GM21390 (cell line): Measurements from ENCODE around the gene RTN4IP1.
"Not testable (repeated sequence)": the region's sequence is repeated elsewhere in the genome, so short reads cannot be mapped to it uniquely, and the experiment has no call there.

Experiments used
- ATAC-seq: cut with Tn5 transposase; IDR thresholded peaks from one replicate; pipeline ENCODE4 v1.9.1; 2021; ENCODE audit not compliant: unreplicated experiment

Gene RTN4IP1

DNA sequence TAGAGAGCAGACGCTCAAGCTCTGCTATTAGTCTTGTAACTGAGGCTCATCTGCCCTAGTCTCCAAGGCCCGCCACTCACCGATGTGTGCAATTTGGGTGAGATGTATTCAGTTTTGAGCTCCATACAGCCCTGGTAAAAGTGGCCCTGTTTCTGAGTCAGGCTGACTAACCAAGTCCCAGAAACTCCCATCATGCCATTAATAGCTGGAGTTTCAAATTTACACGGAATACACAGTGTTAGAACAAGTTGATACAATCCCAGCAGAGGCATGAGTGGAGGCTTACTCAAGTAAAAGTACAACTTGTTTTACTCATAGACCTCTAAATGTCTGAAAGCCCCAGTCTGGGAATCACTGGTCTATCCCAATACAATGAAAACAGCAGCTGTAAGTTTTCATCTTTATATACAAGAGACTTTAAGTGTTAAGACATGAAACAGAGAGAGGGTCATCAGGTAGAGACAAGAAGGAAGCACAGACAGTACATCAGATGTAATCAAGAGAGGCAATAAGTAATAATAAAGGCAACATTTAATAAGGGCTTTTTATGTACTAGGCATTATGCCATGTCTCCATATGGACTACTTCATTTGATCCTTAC, 42.4 kb downstream of the RTN4IP1 start:
- no peak for ATAC-seq

DNA sequence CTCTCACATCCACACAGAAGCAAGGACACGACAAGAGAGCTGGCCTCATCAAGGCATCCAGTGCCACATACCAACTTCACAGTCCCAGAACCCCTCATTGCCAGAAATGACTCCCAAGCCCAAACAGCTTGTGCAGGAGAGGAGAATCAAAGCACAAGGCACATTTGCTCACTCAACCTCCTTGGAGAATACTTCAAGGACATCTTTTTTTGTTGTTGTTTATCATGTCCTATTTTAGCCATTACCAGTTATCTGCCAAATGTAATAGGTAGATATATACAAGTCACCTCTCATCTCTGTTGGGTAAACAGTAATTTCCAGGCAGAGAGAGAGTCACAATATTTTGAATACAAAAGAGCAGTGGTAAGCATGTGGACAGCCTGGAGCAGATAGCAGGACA, 47.8 kb downstream of the RTN4IP1 start:
- ATAC-seq = no peak

DNA sequence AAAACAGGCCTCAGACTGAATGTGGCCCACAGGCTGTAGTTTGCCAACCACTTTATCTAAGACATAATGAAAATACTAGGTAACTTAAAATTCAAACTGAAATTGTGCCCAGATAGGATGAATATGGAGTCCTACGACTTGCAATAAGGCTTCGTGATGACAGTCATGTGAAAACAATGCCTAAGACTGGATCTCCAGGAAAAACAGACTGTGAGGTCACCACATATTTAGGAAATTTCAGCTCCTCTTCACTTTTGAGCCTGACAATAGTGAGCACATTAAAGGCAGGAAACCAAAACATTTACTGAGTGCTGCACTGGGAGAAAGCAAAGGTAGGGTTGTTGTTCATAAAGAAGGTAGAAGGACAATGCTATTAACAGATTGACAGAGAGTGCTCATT, 50.0 kb downstream of the RTN4IP1 start:
- no peak for ATAC-seq

DNA sequence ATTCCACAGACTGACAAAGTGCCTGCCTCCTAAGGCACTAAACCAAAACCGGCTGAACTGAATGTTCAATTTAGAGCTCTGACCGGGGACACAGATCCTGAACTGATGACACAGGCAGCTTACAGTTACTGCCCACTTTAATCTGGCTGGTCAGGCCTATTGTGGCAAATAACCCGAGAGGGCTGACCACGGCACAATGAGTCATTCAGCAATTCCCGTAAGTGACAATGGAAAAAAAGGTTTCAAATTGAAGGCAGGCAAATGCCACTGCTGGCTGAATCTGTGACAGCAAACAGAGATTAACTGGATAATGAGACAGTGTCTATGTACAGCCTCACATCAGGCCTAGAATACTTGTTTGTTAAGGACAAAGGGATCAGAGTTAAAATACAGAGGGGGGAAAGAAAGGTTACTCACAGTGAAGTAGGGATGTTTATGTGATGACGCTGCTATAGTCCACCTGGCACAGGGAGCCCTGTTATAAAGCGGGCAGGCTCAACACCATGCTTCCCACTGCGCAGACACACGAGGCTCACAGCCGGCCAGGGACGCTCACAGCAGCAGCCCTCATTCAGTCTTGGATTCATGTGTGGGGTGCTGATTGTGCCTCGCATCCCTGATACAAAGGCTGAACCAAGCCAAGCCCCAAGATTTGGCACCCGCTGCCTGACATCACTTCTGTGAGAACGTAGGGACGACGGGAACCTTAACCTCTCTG, 54.4 kb downstream of the RTN4IP1 start:
- no peak for ATAC-seq

DNA sequence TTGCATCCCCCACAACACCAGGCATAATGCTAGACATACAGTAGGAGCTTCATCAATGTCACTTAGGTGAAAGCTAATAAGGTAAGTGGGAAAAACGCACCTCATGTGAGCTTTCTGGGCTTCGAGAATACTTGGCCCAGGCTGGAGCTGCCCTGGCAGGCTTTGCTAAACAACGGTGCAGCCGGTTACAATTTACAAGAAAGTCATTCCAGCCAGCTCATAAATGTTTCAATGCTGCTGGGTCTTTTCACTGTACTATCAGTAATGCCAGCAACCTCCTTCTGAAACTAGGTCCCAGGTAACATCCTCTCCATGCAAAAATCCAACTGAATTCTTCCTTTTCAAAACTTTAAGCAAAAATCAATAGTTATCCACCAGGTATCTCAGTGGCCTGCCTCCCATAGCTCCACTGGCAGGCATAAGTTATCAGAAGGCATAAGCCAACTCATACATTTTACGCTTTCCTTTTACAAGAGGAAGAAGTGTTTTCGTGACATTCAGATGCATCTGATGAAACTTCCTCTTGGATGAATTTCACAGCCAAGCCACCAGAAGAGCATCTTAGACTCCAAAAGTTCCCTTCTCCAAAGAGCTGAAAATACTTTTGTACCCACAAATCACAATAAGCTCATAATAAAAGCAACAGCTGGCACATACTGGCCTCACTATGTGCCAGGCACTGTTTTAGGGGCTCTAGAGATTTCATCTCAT, 56.3 kb downstream of the RTN4IP1 start:
- no peak for ATAC-seq

DNA sequence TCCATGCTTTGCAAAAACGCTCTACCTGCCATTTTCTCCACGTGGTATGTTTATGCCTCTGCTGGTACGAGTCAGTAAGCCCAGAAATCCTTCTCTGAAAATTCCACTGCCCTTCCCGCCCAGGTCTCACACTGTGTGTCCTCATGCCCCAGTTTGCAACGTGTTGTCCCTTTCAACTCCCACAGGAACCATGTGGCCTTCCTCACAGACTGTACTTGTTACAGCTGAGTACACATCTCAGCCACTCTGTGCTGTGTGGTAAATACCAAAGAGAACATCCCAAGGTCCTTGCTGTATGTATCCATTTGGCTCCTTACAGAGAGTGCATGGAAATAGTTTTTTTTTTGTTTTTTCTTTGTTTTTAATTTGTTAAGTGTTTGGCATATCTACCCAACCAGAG, 56.9 kb downstream of the RTN4IP1 start:
- ATAC-seq = no peak

DNA sequence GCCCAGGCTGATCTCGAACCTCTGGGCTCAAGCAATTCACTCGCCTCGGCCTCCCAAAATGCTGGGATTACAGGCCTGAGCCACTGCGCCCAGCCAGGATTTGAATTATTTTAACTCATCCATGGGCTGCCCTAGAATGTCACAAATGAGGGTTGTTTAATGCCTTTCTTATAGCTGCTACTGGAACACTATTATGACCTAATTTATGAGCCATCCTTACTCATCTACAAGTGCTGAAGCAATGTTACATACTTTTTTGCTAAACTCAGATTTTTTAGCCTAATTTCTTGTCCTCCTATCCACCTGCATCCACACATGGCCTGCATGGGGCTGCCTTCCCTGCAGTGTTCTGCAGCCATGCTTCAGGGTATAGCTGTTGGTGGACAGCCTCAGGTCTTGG, 59.9 kb downstream of the RTN4IP1 start:
- ATAC-seq = no peak

DNA sequence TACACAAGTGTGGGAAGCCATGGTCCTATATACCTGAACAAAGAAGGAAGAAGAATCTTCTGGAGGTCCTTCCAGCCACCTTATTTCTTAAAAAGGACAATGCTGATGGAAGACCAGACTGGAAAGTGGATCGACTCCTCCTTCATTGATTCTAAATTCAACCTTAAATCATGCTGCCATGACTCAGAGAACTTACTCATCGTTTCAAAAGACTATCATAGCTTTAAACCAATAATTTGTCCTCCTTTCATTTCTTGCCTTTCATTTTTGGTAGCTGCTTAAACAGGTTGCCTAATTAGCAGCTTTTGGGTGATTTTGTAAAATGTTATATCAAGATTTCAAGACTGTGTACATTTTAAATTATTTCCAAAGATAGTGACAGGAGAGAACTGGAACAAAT, 60.8 kb downstream of the RTN4IP1 start:
- no peak for ATAC-seq

DNA sequence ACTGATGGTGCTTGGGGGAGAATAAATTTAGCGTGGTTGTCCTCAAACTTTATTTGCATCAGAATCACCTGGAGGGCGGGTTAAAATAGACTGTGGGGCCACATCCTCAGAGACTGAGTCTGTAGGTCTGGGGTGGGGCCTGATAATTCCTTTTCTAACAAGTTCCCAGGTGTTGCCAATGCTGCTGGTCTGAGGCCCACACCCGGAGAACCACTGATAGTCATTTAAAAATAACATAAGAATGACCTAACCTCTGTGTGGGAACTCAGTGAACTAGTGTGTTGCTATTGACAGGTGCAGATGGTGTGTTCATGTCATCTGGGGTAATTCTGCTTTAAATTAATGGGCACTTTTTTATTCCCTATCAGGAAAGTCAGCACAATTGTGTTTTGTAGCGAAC, 64.8 kb downstream of the RTN4IP1 start:
- no peak for ATAC-seq

DNA sequence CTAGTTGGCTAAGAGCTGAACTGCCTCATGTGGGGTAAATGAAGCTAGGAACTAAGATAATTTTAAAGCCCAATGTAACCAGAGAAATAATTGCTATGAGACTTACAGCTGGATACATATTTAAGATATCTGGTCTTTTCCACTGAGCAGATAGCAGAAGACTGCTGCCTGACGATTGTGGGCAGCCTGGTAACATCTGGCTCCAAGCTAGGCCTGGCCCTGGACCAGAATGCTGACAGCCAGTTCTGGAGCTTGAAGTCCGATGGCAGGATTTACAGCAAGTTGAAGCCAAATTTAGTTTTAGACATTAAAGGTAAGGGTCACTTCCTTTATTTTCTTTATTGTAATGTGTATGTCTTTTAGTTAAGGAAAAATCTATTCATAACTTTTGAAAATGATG, 65.7 kb downstream of the RTN4IP1 start:
- ATAC-seq = no peak

DNA sequence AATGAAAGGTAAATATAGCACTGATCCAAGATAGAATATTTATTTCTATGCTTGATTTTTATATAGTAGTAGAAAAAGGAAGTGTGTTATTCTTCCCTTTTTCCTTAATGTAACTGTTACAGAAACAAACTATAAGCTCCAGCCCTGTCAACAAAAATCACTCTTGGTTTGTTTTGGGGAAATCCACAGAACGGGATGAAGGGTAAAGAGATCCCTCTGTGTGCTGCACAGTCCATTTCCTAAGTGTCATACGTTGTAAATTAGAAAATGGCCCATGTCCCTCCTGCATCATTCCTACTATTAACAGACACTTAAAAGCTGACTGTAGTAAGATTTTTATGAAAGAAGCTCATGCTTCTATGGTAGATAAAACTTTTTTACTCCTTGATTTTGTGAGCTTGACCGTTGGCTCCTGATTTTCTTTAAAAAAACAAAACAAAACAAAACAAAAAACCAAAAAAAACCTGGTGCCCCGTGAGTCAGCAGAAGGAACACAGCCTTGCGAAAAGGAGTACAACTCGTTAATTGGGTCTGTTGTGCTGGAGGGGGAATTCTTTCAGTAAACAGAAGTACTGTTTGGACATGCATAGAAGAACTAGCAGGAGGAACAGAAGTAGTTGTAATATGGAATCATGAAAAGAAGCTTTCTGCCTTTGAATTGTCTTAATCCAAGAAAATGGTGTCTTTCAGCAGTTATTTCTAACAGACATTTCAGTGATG, 67.5 kb downstream of the RTN4IP1 start:
- ATAC-seq = no peak

DNA sequence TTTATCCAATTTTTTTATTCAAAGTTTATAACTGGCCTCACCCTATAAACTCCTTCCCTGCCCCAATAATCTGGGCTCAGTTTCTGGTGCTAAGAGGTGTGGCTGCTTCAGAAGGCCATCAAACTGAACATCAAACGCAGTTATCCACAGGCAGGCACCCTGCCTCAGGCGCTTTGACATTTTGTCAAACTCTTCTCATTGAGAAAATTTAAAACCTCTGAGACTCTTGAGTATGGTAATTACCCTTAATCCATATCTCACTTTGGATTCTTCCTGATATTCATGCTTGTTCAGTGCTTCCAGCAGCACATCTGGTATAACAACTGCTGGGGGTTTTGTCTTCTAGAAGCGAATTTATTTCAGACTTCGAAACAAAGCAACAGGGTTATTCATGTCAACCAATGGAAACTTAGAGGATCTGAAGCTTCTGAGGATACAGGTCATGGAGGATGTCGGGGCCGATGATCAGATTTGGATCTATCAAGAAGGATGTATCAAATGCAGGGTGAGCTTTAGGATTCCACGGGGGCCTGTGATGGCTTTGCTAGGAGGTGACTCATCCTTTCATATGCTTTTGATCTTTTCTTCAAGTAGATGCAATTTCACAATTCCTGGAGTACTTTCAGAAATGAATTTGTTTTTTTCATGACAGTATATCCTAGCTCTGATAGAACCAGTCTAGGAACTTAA, 68.2 kb downstream of the RTN4IP1 start:
- ATAC-seq = no peak

DNA sequence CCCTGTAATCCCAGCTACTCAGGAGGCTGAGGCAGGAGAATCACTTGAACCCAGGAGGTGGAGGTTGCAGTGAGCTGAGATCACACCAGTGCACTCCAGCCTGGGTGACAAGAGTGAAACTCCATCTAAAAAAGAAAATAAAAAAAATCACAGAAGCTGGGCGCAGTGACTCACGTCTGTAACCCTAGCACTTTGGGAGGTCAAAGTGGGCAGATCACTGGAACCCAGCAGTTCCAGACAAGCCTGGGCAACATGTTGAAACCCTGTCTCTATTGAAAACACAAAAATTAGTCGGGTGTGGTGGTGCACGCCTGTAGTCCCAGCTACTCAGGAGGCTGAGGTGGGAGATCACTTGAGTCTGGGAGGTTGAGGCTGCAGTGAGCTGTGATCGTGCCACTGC, 69.6 kb downstream of the RTN4IP1 start:
- ATAC-seq = not testable (repeated sequence)

DNA sequence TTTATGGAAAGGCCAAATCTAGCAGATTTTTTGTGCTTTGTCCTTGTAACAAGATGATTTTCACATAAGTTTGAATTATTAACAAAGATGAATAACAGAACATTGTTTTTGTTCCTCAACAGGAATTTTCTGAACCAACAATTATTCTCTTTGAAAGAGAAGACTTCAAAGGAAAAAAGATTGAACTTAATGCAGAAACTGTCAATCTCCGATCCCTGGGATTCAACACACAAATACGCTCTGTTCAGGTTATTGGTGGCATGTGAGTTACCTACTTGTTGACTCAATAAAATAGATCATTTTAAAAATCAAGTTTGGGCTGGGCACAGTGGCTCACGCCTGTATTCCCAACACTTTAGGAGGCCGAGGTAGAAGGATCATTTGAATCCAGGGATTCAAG, 70.9 kb downstream of the RTN4IP1 start:
- ATAC-seq = no peak

DNA sequence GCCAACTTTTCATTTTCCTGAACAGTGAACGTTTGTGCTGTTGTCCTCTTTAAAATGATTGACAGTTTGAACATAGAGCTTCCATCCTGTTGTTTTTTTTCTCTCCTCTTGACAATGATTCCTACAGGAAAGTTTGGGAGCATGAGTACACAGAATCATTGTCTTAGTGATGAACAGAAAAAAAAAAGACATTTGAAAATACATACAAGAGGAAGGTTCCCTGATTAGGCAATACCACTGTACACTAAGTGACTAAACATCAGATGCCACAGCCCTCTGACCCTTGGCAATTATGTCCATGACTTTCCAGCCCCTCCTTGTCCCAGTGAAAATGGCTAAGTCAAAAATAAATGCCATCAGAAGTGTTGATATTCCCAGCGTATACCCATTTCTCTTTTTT, 71.5 kb downstream of the RTN4IP1 start:
- no peak for ATAC-seq

DNA sequence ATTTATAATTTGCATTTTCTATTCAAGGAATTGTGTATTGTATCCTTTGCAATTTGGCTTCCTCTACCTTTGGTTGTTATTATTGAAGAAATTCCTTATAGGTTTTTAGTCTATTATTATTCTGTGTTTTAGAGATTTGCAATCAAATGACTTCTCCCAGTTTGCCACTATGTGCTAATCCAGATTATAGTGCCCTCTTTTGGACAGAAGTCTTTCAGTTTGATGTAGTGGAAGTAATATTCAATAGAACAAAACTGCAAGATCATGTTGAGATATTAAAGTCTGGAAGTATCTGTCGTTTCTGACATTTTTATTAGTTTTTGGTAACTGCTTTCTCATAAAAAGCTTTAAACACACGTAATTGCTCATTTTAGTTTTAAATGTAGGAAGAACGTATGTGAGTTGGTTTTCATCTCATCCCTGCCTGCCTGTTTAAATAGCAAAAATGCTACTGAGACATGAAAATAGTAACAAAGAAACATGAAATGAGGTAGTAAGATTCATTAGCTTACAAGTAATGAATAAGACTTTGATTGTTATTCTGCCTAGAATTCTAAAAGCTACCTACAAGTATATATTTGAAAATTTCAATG, 72.8 kb downstream of the RTN4IP1 start:
- no peak for ATAC-seq

DNA sequence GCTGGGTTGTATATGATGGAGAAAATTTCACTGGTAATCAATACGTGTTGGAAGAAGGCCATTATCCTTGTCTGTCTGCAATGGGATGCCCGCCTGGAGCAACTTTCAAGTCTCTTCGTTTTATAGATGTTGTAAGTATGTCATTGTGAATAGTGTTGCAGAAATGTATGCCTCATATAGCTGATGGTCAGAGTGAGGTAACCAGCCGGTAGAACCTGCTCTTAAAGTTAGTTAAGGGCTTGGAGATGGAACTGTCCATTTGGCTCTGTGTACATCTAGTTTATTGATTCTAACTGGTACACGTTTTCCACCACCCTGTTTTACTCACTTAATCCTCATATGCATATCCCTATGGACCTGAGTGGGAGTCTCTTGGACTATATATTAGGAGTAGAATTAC, 73.5 kb downstream of the RTN4IP1 start:
- no peak for ATAC-seq

DNA sequence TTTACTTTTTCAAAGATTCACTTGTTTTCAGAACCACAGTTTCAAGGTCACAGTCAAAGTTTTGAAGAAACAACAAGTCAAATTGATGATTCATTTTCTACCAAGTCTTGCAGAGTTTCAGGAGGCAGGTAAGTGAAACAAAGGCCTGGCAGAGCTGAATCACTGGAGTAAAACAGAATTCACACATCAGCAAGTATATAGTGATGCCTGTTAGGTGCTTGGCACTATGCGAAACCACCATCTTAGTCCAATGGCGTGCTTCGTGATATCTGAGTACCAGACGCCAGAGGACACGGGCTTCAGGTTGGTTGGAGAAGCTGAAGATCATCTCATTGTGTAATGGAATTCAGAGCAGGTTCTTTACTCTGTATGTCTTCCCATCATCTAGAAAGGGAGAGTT, 75.9 kb downstream of the RTN4IP1 start:
- ATAC-seq = no peak

DNA sequence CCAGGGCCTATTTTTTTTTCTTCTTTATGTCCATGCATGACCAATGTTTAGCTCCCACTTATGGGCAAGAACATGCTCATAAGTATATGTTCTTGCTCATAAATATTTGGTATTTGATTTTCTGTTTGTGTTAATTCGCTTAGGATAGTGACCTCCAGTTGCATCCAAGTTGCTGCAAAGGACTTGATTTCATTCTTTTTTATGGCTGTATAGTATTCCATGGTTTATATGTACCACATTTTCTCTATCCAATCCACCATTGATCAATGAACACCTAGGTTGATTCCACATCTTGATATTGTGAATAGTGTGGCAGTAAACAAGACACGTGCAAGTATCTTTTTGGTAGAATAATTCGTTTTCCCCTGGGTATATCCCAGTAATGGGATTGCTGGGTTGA, 78.1 kb downstream of the RTN4IP1 start:
- no peak for ATAC-seq

DNA sequence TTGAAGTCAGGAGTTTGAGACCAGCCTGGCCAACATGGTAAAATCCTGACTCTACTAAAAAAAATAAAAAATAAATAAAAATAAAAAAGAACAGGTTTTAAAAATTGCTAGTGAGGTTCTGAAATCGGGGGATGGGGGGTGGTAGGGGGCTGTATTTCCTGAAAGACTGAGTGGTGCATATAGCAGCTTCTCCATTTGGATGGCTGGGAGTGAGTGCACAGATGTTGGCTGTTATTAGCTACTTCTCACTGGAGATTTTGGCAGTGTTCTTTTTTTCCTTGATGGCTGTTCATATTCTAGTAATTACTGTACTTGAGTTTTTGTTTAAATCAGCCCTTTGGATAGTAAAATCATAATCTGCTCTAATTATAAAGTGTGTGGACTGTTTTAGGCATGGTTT, 79.8 kb downstream of the RTN4IP1 start:
- no peak for ATAC-seq

DNA sequence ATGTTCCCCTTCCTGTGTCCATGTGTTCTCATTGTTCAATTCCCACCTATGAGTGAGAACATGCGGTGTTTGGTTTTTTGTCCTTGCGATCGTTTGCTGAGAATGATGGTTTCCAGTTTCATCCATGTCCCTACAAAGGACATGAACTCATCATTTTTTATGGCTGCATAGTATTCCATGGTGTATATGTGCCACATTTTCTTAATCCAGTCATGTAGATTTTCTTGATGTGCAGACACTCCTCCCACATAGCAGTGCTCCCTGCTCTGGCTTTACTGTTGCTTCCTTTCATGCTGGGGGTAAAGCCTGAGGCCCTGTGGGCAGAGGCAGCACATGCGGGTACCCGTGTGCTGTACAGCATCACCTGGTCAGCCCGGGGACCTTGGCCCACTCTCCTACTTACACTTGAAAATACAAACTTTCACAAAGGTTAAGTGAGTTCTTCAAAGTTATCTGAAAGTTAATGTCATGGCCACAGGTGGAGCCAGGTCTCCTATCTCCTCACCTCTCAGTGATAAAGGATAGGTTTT, 80.3 kb downstream of the RTN4IP1 start:
- not testable (repeated sequence) for ATAC-seq
